Measurements from ENCODE around the gene ZFP1. TPM values are rescaled to one million over a fixed set of nuclear protein-coding genes. Genes with fewer than 3 reads are reported as not detected.

The ZFP1 gene
- 11.9 TPM for polyA plus RNA-seq (ENCODE audit: insufficient read length)

DNA sequence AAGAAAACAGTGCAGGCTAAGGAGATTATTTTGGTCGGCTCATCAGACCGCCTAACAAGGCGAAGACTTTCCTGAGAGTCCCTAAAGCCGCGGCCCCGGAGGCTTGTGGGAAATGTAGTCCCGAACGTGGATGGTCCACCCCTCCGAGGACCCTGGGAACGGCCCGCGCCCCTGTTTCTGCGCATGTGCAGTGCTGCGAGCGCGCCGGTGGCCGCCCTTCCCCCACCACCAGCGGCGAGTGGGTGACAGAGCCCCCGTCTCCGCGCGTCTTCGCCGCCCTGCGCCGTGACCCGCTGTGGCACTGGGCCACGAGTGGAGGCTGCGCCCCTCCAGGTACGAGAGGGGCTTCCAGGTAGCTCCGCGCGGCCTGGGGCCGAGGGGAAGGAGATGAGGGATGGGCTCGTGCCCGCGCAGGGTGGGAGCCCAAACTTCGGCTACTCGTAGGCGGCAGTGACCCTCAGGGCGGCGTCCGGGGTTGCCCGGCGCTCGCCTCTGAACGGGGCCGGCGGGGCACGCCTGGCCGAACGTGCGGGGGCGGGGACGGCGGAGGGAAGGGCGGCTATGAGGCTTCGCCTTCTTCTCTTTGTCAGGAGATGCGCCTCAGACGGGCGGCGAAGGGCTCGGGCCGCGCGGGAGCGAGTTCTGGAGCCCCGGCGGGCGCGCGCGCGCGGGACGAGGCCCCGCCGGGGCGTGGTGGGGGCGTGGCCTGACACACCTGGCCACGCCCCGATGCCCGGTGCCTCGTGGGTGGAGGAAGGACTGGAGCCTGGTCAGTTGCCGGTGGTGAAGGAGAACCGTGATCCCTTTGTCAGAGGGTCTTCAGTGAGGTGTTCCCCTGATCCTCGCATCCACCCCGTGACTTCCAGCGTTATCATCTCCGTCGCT is at the start of gene ZFP1:
Gene ZFP1, plus strand, starts transcription at position 214 of the 885 bp plus-strand sequence. CDS start 4,428 bp downstream, outside the sequence.
- DNase-seq, result peak; percentile 94

GRCh38 chr16:75099075-75099667 is 49.2 kb upstream of the ZFP1 start:
- no peak for DNase-seq

- DNase-seq, result no peak
Observed at GRCh38 chr16:75099738-75100602, 48.4 kb upstream of the ZFP1 start.

DNA sequence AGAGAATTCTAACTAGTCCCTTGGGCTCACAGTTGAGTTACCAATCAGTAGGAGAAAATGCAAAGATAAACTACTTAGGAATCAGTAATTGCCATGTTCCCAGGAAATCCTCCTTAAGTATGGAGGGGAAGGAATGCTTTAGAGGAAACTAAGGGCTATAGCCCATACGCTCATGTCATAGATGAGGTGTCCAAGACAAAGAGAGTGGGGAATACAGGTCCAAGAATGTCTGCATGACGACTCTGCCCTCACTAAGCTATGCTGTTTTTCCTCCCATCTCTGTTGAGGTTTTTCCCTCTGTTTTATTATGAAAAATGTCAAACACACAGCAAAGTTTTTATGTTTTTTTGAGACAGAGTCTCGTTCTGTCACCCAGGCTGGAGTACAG is 47.7 kb upstream of the ZFP1 start:
- no peak for DNase-seq

DNA sequence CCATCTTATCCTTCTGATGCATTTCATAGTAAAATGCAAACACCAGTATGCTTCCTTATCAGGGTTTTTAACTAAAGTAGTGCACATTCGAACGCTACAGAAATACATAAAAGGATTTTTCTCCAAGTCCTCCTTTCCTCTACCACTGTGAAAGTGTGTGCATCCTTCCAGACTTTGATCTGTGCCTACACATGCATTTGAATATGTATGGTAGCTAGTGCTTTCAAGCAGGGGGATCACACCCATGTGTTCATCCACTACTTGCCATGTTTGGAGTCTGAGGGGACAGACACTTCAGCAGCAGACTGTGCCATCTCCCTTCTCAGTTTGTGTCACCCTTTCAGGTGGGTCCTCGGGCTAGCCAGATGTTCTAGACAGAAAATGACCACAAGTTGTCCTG is 46.7 kb upstream of the ZFP1 start:
- no peak for DNase-seq

DNA sequence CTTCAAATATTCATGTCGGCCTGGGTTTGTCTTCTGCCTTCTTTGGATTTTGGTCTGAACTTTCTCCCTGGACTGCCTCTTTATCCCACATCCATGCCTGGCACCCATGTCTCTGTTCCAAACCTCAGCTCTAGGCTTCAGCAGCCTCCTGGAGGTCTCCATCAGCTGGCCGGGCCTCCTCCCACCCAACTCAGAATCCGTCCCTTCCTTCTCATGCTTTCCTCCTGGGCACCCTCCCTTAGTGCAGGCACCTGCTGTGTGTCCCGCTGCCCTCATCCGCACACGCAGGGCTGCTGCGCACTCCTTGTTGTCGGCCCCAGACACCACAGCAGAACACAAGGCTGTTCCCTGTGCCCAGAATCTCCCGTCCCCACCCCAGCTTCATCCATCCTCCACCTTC is 45.7 kb upstream of the ZFP1 start:
- DNase-seq, result no peak

DNA sequence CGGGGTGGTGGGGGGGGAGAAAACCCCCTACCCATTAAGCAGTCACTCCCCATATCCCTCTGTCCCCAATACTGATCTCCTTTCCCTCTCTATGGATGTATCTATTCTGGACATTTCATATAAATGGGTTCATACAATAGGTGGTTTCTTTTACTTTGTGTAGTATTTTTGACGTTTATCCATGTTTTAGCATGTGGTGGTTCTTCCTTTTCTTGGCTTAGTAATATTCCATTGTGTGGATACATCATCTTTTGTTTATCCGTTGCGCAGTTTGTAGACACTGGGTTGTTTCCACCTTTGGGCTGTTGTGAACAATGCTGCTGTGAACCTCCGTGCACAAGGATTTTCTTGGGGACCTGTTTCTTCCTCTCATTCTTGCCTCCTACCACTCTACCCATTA is 44.3 kb upstream of the ZFP1 start:
- DNase-seq, result no peak

DNA sequence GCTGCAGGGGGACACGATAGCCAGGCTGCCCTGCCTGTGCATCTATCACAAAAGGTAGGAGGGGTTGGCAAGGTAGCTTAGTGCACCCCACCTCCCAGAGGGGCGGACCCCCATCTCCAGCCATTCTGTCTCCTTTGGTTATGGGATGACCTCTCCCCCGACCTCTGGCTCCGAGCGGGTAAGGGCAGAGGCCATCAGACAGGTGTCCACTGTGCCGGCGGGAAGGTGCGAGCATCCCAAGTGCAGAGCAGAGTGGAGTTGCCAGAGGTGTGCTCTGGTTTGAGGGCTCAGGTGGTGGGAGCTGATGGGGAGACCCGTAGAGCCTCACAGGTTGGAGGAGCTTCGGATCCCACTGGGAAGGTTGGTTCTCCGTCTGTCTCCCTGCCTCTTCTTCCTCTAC is 43.5 kb upstream of the ZFP1 start:
- DNase-seq, result no peak

GRCh38 chr16:75105306-75106061 is 42.8 kb upstream of the ZFP1 start:
- DNase-seq, result no peak

- DNase-seq, result no peak
Observed at GRCh38 chr16:75106351-75107274, 41.7 kb upstream of the ZFP1 start.

- no peak for DNase-seq
Observed at GRCh38 chr16:75107505-75107904, 40.8 kb upstream of the ZFP1 start.

- DNase-seq, result peak; percentile 42
Observed at GRCh38 chr16:75108792-75109731, 39.3 kb upstream of the ZFP1 start.

- DNase-seq, result peak; percentile 34
Observed at GRCh38 chr16:75109732-75110243, 38.5 kb upstream of the ZFP1 start.

GRCh38 chr16:75110637-75111513 is 37.4 kb upstream of the ZFP1 start:
- DNase-seq, result peak; percentile 92

GRCh38 chr16:75111514-75111940 is 36.8 kb upstream of the ZFP1 start:
- no peak for DNase-seq

GRCh38 chr16:75111961-75112733 is 36.2 kb upstream of the ZFP1 start:
- no peak for DNase-seq

GRCh38 chr16:75112734-75113491 is 35.4 kb upstream of the ZFP1 start:
- DNase-seq, result no peak

All from hindlimb muscle (tissue), 1 donor.